Measurements from ENCODE around the gene ING1. TPM values are rescaled to one million over a fixed set of nuclear protein-coding genes. Genes with fewer than 3 reads are reported as not detected.

The ING1 gene
- total RNA-seq, 1 experiment from 2014 or later = 25.1 TPM

GRCh38 chr13:110759710-110760109 lies 46.2 kb downstream of the ING1 start:
- no peak for DNase-seq (ENCODE audit: low spot score)
- in situ Hi-C loops (cut with HindIII; ENCODE audit: low sequenced_read_pairs) = no loop called here

- no peak for DNase-seq (ENCODE audit: low spot score)
- in situ Hi-C loops (cut with HindIII; ENCODE audit: low sequenced_read_pairs) = no loop called here
Measured at GRCh38 chr13:110760611-110761010, 47.1 kb downstream of the ING1 start.

- no peak for DNase-seq (ENCODE audit: low spot score)
- in situ Hi-C loops (cut with HindIII; ENCODE audit: low sequenced_read_pairs) = no loop called here
Measured at GRCh38 chr13:110766671-110767430, 53.4 kb downstream of the ING1 start.

- in situ Hi-C loops (cut with HindIII; ENCODE audit: low sequenced_read_pairs) = no loop called here
- DNase-seq (ENCODE audit: low spot score) = no peak
Measured at GRCh38 chr13:110767476-110767875, 54.0 kb downstream of the ING1 start.

GRCh38 chr13:110769097-110769496 lies 55.6 kb downstream of the ING1 start:
- DNase-seq (ENCODE audit: low spot score) = no peak
- in situ Hi-C loops (cut with HindIII; ENCODE audit: low sequenced_read_pairs) = no loop called here

- DNase-seq (ENCODE audit: low spot score) = no peak
- in situ Hi-C loops (cut with HindIII; ENCODE audit: low sequenced_read_pairs) = no loop called here
Measured at GRCh38 chr13:110770678-110771077, 57.2 kb downstream of the ING1 start.

- no peak for DNase-seq (ENCODE audit: low spot score)
- in situ Hi-C loops (cut with HindIII; ENCODE audit: low sequenced_read_pairs) = no loop called here
Measured at GRCh38 chr13:110771194-110771593, 57.7 kb downstream of the ING1 start.

- in situ Hi-C loops (cut with HindIII; ENCODE audit: low sequenced_read_pairs) = no loop called here
Measured at GRCh38 chr13:110772091-110772984, 58.8 kb downstream of the ING1 start.

More at GRCh38 chr13:110772091-110772984, 58.8 kb downstream of the ING1 start:
- no peak for DNase-seq (ENCODE audit: low spot score)

Other genes with a start within 250 kb of the ING1 start
- 0.43 and 0.75 TPM in 2 replicates for gene RAB20, start 152.0 kb upstream of the ING1 start, total RNA-seq (2014; rRNA removed; shearing (Covaris generic))
- gene NAXD, start 98.2 kb upstream of the ING1 start, total RNA-seq (2014; rRNA removed; shearing (Covaris generic)) = 22.8 and 23.1 TPM in 2 replicates
- 91.1 and 97.3 TPM in 2 replicates for gene CARS2, start 7.6 kb upstream of the ING1 start, total RNA-seq (2014; rRNA removed; shearing (Covaris generic))
- gene ANKRD10, start 201.4 kb downstream of the ING1 start, total RNA-seq (2014; rRNA removed; shearing (Covaris generic)) = 167 and 190 TPM in 2 replicates